Measurements from ENCODE around the gene REEP3.
A peak's percentile ranks its signal among the peaks of the same experiment; 100 is the strongest.

REEP3 gene

GRCh38 chr10:63611078-63611477, 89.9 kb downstream of the REEP3 start (continued):
- TF ChIP-seq ATF2 (tag by site-specific recombination; IDR thresholded peaks at IDR 0.05; ENCODE audit: low read depth) = no peak
- no peak for TF ChIP-seq KLF8 (tag by site-specific recombination; IDR thresholded peaks at IDR 0.05)
- no peak for TF ChIP-seq ZNF449 (tag by site-specific recombination; IDR thresholded peaks at IDR 0.05)
- TF ChIP-seq PRDM6 (tag by site-specific recombination; IDR thresholded peaks at IDR 0.05) = peak; percentile 65
- TF ChIP-seq MZF1 (tag by site-specific recombination; IDR thresholded peaks at IDR 0.05; ENCODE audit: borderline replicate concordance) = no peak
- TF ChIP-seq ZSCAN18 (tag by site-specific recombination; IDR thresholded peaks at IDR 0.05) = no peak
- no peak for TF ChIP-seq ZNF18 (tag by site-specific recombination; IDR thresholded peaks at IDR 0.05)
- no peak for TF ChIP-seq CTCF (tag by site-specific recombination; IDR thresholded peaks at IDR 0.05)
- TF ChIP-seq ZNF324 (tag by site-specific recombination; IDR thresholded peaks at IDR 0.05) = no peak
- TF ChIP-seq ZNF184 (tag by site-specific recombination; IDR thresholded peaks at IDR 0.05) = no peak
- TF ChIP-seq ZNF621 (tag by site-specific recombination; IDR thresholded peaks at IDR 0.05) = no peak
- TF ChIP-seq ZNF138 (tag by site-specific recombination; IDR thresholded peaks at IDR 0.05; ENCODE audit: borderline replicate concordance) = no peak
- no peak for TF ChIP-seq GLI2 (tag by site-specific recombination; IDR thresholded peaks at IDR 0.05; ENCODE audit: borderline replicate concordance, low read depth)
- no peak for TF ChIP-seq RBAK (tag by site-specific recombination; IDR thresholded peaks at IDR 0.05)
- no peak for TF ChIP-seq ZNF211 (tag by site-specific recombination; IDR thresholded peaks at IDR 0.05; ENCODE audit: low read depth)
- TF ChIP-seq ZEB2 (tag by site-specific recombination; IDR thresholded peaks at IDR 0.05) = 0 out of 2 replicates have a peak, but pooled peaks have one; percentile 18

- ChIA-PET CTCF (interaction anchor here (1.3 kb wide), 1 partner anchor 13 kb away, joined by 4 read pairs; no protein-coding TSS in a partner anchor), POLR2A (no interaction called here)
- no peak overlapping the region for H3K4me3 ChIP-seq (ENCODE audit: low read depth, low read length)
- H3K9me3 ChIP-seq (ENCODE audit: control insufficient read depth, insufficient read depth, low read depth, low read length) = no peaks in the 10 kb centered on the region
- no peaks in the 10 kb centered on the region; a peak in 1 of 3 replicates for H3K36me3 ChIP-seq (ENCODE audit: control insufficient read depth in 2 of 2, insufficient read depth in 1 of 2, low read length in 2 of 2)
- H3K27ac ChIP-seq (ENCODE audit: extremely low read depth, low read depth, low read length) = no peak overlapping the region
- no peaks in the 10 kb centered on the region for H3K4me1 ChIP-seq (ENCODE audit: control insufficient read depth, insufficient read depth, low read length)
- TF ChIP-seq ZBTB17 (tag by site-specific recombination; IDR thresholded peaks at IDR 0.05) (0 out of 2 replicates have a peak, but pooled peaks have one; percentile 15), PRDM10 (tag by site-specific recombination; IDR thresholded peaks at IDR 0.05) (peak; percentile 76), ZIC2 (tag by site-specific recombination; IDR thresholded peaks at IDR 0.05) (peak; percentile 39; the same call in 1 of the 2 replicates), ZNF423 (tag by site-specific recombination; IDR thresholded peaks at IDR 0.05) (no peak), ZNF292 (tag by site-specific recombination; IDR thresholded peaks at IDR 0.05; ENCODE audit: borderline replicate concordance, low read depth) (no peak)
Measured at GRCh38 chr10:63614371-63614891, 93.2 kb downstream of the REEP3 start.
